Measurements from ENCODE around the gene ZNF496.
A peak's percentile ranks its signal among the peaks of the same experiment; 100 is the strongest.

The ZNF496 gene

DNA sequence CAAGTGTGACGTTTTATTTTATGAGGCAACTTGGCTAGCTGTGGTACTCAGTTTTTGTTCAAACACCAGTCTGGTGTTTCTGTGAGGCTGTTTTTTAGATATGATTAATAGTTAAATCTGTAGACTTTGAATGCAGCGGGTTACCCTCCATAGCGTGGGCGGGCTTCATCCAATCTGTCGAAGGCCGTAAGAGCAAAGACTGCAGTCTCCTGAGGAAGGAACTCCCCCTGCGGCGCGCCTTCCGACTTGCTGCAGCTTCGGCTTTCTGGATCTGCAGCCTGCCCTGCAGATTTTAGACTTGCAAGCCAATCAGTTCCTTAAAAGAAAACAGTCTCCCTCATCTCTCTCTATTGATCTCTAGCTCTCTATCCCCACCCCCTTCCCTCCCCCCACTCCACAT, 4.2 kb upstream of the ZNF496 start:
- H3K27me3 ChIP-seq (ENCODE audit: control insufficient read depth, low read length): no peaks in the 10 kb centered on the region
- H4K20me1 ChIP-seq (ENCODE audit: control insufficient read depth, insufficient read depth, low read depth, low read length): no peaks in the 10 kb centered on the region; the same call in 1 of the 2 replicates
- no peaks in the 10 kb centered on the region for H3K9me3 ChIP-seq (ENCODE audit: control insufficient read depth, insufficient read depth, low read length)
- no peak overlapping the region for H3K27ac ChIP-seq (ENCODE audit: low read depth, low read length)
- H3K36me3 ChIP-seq (ENCODE audit: control insufficient read depth, low read length): peaks cover 25% of the 10 kb centered on the region
- H3K4me2 ChIP-seq (ENCODE audit: low read length): no peak overlapping the region
- TF ChIP-seq EZH2phosphoT487 (IDR thresholded peaks at IDR 0.05; ENCODE audit: borderline replicate concordance, low read length): no peak
- TF ChIP-seq CTCF (IDR thresholded peaks at IDR 0.05; ENCODE audit: low read depth, low read length, poor library complexity, severe bottlenecking): no peak
- H3K4me1 ChIP-seq (ENCODE audit: control insufficient read depth, low read length): peaks cover 23% of the 10 kb centered on the region
- H3K79me2 ChIP-seq (ENCODE audit: control insufficient read depth, low read length): peaks cover 61% of the 10 kb centered on the region
- H3F3A ChIP-seq (ENCODE audit: control insufficient read depth, insufficient read depth): peaks cover 5% of the 10 kb centered on the region; the same call in 1 of the 2 replicates
- no peak overlapping the region for H3K4me3 ChIP-seq (ENCODE audit: low read length)
- H3K9me2 ChIP-seq (replicated peaks; ENCODE audit: control insufficient read depth, low read length): no peaks in the 10 kb centered on the region

DNA sequence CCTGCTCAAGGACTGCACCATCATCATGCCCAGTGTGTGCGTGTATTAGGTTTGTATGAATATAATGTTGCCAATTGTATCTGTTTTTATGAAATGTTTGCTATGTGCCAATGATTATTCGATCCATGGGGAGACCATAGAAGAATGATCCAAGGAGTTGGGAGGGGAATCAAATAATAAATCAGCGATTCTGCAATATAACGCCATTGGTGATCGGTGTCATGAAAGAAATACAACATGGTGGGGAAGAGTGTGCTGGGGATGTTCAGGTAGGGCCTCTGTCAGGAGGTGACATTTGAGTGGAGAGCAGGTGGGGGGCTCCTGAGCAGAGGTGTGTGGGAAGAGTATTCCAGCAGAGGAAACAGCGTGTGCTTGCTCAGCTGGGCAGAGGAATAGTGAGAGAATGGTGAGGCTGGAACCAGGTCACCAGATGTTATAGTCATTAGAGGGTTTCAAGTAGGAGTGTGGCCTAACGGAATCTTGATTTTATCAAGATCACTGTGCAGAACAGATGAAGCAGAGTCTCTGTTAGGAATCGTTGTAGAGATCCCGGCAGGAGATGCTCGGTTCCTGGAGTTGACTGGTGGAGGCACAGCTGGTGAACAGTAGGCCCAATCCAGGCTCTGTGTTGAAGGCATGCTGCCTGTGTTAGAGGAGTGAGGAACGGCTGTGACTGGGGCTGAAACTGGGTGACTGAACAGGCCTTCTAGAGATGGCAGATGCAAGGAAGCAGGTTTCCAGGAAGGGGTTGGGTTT, 2.9 kb upstream of the ZNF496 start:
- H3K4me1 ChIP-seq (ENCODE audit: control insufficient read depth, low read length): peaks cover 30% of the 10 kb centered on the region
- H4K20me1 ChIP-seq (ENCODE audit: control insufficient read depth, insufficient read depth, low read depth, low read length): no peaks in the 10 kb centered on the region; the same call in 1 of the 2 replicates
- H3K27me3 ChIP-seq (ENCODE audit: control insufficient read depth, low read length): no peaks in the 10 kb centered on the region
- H3K4me3 ChIP-seq (ENCODE audit: low read length): no peak overlapping the region
- no peak for TF ChIP-seq CTCF (IDR thresholded peaks at IDR 0.05; ENCODE audit: low read depth, low read length, poor library complexity, severe bottlenecking)
- TF ChIP-seq EZH2phosphoT487 (IDR thresholded peaks at IDR 0.05; ENCODE audit: borderline replicate concordance, low read length): no peak
- no peak overlapping the region for H3K27ac ChIP-seq (ENCODE audit: low read depth, low read length)
- H3K9me2 ChIP-seq (replicated peaks; ENCODE audit: control insufficient read depth, low read length): no peaks in the 10 kb centered on the region
- peaks cover 5% of the 10 kb centered on the region; the same call in 1 of the 2 replicates for H3F3A ChIP-seq (ENCODE audit: control insufficient read depth, insufficient read depth)
- peaks cover 28% of the 10 kb centered on the region for H3K36me3 ChIP-seq (ENCODE audit: control insufficient read depth, low read length)
- H3K4me2 ChIP-seq (ENCODE audit: low read length): peak overlapping the region; percentile 70; the same call in 1 of the 2 replicates
- no peaks in the 10 kb centered on the region for H3K9me3 ChIP-seq (ENCODE audit: control insufficient read depth, insufficient read depth, low read length)
- peaks cover 74% of the 10 kb centered on the region for H3K79me2 ChIP-seq (ENCODE audit: control insufficient read depth, low read length)

DNA sequence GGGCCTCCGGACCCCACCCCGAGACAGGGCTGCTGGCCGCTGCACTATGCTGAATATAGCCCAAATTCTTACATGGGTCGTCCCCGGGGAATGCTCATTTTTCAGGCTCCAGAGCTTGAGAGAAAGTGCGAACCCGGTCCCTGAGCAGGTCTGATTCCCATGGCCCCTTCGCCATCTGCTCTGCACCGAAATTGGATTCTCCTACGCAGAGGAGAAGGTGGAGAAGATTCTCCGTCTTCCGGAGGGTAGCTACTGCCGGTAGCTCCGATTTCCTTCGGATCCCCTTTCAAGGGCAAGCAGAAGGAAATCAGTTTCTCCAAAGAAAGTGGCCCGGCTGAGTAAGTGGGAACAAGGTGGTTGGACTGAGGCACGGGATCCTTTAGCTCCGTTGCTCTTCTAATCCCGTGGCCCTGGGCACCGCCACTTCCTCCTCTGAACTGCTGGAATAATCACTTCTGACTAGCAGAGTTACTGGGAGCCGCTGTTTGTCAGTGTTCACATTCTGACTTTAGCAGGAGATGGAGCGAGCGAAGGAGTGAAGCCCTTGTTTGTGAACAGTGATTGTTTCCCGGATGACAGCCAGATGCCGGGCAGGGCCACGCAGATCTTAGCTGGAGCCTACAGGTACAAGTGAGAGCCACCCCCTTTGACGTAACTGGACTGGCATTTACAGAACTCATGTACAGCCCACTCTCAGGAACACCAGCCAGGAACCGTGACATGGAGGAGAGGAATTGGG, 1.1 kb upstream of the ZNF496 start:
- TF ChIP-seq CTCF (IDR thresholded peaks at IDR 0.05; ENCODE audit: low read depth, low read length, poor library complexity, severe bottlenecking) (no peak), EZH2phosphoT487 (IDR thresholded peaks at IDR 0.05; ENCODE audit: borderline replicate concordance, low read length) (no peak)
- peak overlapping the region; percentile 78 for H3K4me3 ChIP-seq (ENCODE audit: low read length)
- H3K9me2 ChIP-seq (replicated peaks; ENCODE audit: control insufficient read depth, low read length): no peaks in the 10 kb centered on the region
- peaks cover 42% of the 10 kb centered on the region for H3K36me3 ChIP-seq (ENCODE audit: control insufficient read depth, low read length)
- no peaks in the 10 kb centered on the region; the same call in 1 of the 2 replicates for H4K20me1 ChIP-seq (ENCODE audit: control insufficient read depth, insufficient read depth, low read depth, low read length)
- peaks cover 30% of the 10 kb centered on the region for H3K4me1 ChIP-seq (ENCODE audit: control insufficient read depth, low read length)
- H3K9me3 ChIP-seq (ENCODE audit: control insufficient read depth, insufficient read depth, low read length): no peaks in the 10 kb centered on the region
- H3K27ac ChIP-seq (ENCODE audit: low read depth, low read length): no peak overlapping the region
- no peaks in the 10 kb centered on the region for H3K27me3 ChIP-seq (ENCODE audit: control insufficient read depth, low read length)
- H3K4me2 ChIP-seq (ENCODE audit: low read length): peak overlapping the region; percentile 70
- H3K79me2 ChIP-seq (ENCODE audit: control insufficient read depth, low read length): peaks cover 75% of the 10 kb centered on the region
- H3F3A ChIP-seq (ENCODE audit: control insufficient read depth, insufficient read depth): peaks cover 5% of the 10 kb centered on the region; the same call in 1 of the 2 replicates

Measured in DOHH2 (cell line).